Measurements from ENCODE around the gene SAMD9L.
"Not testable (repeated sequence)": the region's sequence is repeated elsewhere in the genome, so short reads cannot be mapped to it uniquely, and the experiment has no call there.

SAMD9L gene

DNA sequence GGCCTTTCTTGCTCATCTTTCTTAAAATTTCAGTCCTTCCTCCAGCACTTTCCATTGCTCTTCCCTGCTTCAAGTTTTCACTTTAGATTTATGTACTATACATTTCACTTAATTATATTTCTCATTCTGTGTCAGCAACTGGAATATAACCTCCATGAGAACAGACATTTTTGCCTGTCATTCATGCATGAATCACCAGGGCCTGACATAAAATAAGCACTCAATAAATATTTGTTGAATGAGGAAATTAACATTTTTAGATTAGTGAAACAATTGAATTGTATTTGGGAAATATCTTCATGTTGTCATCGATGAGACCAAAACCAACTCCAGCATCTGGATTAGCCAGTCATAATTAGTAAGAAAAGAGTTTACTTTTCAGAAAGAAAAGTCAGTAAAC lies 6.1 kb downstream of the SAMD9L start:
- H3K4me3 ChIP-seq (ENCODE audit: low read length): no peak overlapping the region
- H3K27me3 ChIP-seq (ENCODE audit: control insufficient read depth, insufficient read depth, low read length): no peaks in the 10 kb centered on the region
- H3K27ac ChIP-seq (ENCODE audit: low read length): no peak overlapping the region
- no peaks in the 10 kb centered on the region for H3K9me3 ChIP-seq (ENCODE audit: control insufficient read depth, low read depth, low read length)
- no peaks in the 10 kb centered on the region for H3K36me3 ChIP-seq (ENCODE audit: control insufficient read depth, low read depth, low read length)
- no peak overlapping the region for H3K9ac ChIP-seq (ENCODE audit: low read length)
- no peaks in the 10 kb centered on the region for H3K4me1 ChIP-seq (ENCODE audit: control insufficient read depth, low read depth, low read length)

GRCh38 chr7:93140582-93141191 lies 7.5 kb downstream of the SAMD9L start:
- Histone ChIP-seq H3K27ac (ENCODE audit: low read length) (no peak overlapping the region), H3K9ac (ENCODE audit: low read length) (no peak overlapping the region), H3K36me3 (ENCODE audit: control insufficient read depth, low read depth, low read length) (no peaks in the 10 kb centered on the region), H3K9me3 (ENCODE audit: control insufficient read depth, low read depth, low read length) (no peaks in the 10 kb centered on the region), H3K27me3 (ENCODE audit: control insufficient read depth, insufficient read depth, low read length) (no peaks in the 10 kb centered on the region), H3K4me3 (ENCODE audit: low read length) (no peak overlapping the region), H3K4me1 (ENCODE audit: control insufficient read depth, low read depth, low read length) (no peaks in the 10 kb centered on the region)

- H3K9ac ChIP-seq (ENCODE audit: low read length): no peak overlapping the region
- H3K27ac ChIP-seq (ENCODE audit: low read length): no peak overlapping the region
- H3K4me3 ChIP-seq (ENCODE audit: low read length): no peak overlapping the region
- no peaks in the 10 kb centered on the region for H3K9me3 ChIP-seq (ENCODE audit: control insufficient read depth, low read depth, low read length)
- H3K27me3 ChIP-seq (ENCODE audit: control insufficient read depth, insufficient read depth, low read length): no peaks in the 10 kb centered on the region
- no peaks in the 10 kb centered on the region for H3K4me1 ChIP-seq (ENCODE audit: control insufficient read depth, low read depth, low read length)
- H3K36me3 ChIP-seq (ENCODE audit: control insufficient read depth, low read depth, low read length): no peaks in the 10 kb centered on the region
These were observed 9.6 kb downstream of the SAMD9L start for GRCh38 chr7:93138576-93138975.

GRCh38 chr7:93133005-93133404 lies 15.2 kb downstream of the SAMD9L start:
- no peaks in the 10 kb centered on the region for H3K27me3 ChIP-seq (ENCODE audit: control insufficient read depth, insufficient read depth, low read length)
- no peak overlapping the region for H3K27ac ChIP-seq (ENCODE audit: low read length)
- no peak overlapping the region for H3K9ac ChIP-seq (ENCODE audit: low read length)
- no peaks in the 10 kb centered on the region for H3K36me3 ChIP-seq (ENCODE audit: control insufficient read depth, low read depth, low read length)
- H3K4me1 ChIP-seq (ENCODE audit: control insufficient read depth, low read depth, low read length): no peaks in the 10 kb centered on the region
- no peak overlapping the region for H3K4me3 ChIP-seq (ENCODE audit: low read length)
- H3K9me3 ChIP-seq (ENCODE audit: control insufficient read depth, low read depth, low read length): no peaks in the 10 kb centered on the region

DNA sequence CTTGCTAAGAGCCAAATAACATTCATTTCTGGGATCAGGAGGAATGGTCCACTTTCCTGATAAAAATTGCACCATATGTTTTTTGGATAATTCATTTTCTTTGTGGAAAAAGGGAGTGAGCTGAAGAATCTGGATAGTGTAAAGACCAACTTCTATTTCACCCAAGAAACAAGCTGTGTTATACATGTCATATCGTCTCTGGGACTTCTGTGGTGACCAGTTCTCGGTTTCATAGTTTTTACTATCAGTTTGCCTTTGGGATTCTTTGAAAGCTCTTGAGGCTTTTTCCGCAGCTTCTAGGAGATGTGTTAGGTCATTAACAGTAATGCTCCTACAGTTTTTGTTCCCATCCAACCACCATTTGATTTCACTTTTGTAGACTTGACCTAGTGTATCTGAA lies 16.0 kb downstream of the SAMD9L start:
- Histone ChIP-seq H3K27me3 (ENCODE audit: control insufficient read depth, insufficient read depth, low read length) (no peaks in the 10 kb centered on the region), H3K9ac (ENCODE audit: low read length) (no peak overlapping the region), H3K9me3 (ENCODE audit: control insufficient read depth, low read depth, low read length) (no peaks in the 10 kb centered on the region), H3K36me3 (ENCODE audit: control insufficient read depth, low read depth, low read length) (no peaks in the 10 kb centered on the region), H3K4me1 (ENCODE audit: control insufficient read depth, low read depth, low read length) (no peaks in the 10 kb centered on the region), H3K27ac (ENCODE audit: low read length) (no peak overlapping the region), H3K4me3 (ENCODE audit: low read length) (no peak overlapping the region)

- H3K27ac ChIP-seq (ENCODE audit: low read length); H3K27me3 ChIP-seq (ENCODE audit: control insufficient read depth, insufficient read depth, low read length); H3K4me3 ChIP-seq (ENCODE audit: low read length); H3K4me1 ChIP-seq (ENCODE audit: control insufficient read depth, low read depth, low read length); H3K9me3 ChIP-seq (ENCODE audit: control insufficient read depth, low read depth, low read length); H3K9ac ChIP-seq (ENCODE audit: low read length); H3K36me3 ChIP-seq (ENCODE audit: control insufficient read depth, low read depth, low read length): not testable (repeated sequence)
These were observed 21.2 kb downstream of the SAMD9L start for GRCh38 chr7:93126954-93127353.

- not testable (repeated sequence) for H3K4me3 ChIP-seq (ENCODE audit: low read length); H3K4me1 ChIP-seq (ENCODE audit: control insufficient read depth, low read depth, low read length); H3K9ac ChIP-seq (ENCODE audit: low read length); H3K27ac ChIP-seq (ENCODE audit: low read length); H3K27me3 ChIP-seq (ENCODE audit: control insufficient read depth, insufficient read depth, low read length); H3K36me3 ChIP-seq (ENCODE audit: control insufficient read depth, low read depth, low read length); H3K9me3 ChIP-seq (ENCODE audit: control insufficient read depth, low read depth, low read length)
These were observed 24.7 kb downstream of the SAMD9L start for GRCh38 chr7:93123532-93123931.

DNA sequence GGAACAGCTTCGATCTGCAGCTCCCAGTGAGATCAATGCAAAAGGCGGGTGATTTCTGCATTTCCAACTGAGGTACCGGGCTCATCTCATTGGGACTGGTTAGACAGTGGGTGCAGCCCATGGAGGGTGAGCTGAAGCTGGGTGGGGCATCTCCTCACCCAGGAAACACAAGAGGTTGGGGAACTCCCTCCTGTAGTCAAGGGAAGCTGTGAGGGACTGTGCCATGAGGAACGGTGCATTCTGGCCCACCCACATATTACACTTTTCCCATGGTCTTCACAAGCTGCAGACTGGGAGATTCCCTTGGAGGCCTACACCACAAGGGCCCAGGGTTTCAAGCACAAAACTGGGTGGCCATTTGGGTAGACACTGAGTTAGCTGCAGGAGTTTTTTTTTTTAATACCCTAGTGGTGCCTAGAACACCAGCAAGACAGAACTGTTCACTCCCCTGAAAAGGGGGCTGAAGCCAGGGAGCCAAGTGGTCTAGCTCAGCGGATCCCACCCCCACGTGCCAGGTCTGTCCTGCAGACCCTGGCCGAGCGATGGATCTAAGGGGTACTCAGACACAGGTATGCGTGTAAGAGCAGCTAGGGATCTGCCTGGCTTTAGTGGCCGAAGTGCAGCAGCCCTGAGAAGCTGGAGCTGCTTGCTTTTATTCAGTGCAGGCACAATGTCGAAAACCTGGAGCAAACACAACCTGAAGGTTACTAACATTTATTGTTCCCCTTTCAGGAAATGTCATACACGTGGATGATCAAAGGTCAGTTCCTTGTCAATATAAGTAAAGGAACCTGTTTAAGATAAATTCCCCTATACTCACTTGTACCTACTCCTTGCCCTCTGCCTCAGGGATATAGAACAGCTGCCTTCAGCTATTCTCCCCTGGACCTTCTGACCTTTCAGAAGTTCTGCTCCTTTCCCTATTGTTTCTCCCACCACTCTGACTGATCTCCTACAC lies 27.3 kb downstream of the SAMD9L start:
- no peak overlapping the region for H3K9ac ChIP-seq (ENCODE audit: low read length)
- no peaks in the 10 kb centered on the region for H3K27me3 ChIP-seq (ENCODE audit: control insufficient read depth, insufficient read depth, low read length)

GRCh38 chr7:93119191-93119905 lies 28.8 kb downstream of the SAMD9L start:
- Histone ChIP-seq H3K27ac (ENCODE audit: low read length) (no peak overlapping the region), H3K9me3 (ENCODE audit: control insufficient read depth, low read depth, low read length) (no peaks in the 10 kb centered on the region), H3K9ac (ENCODE audit: low read length) (no peak overlapping the region), H3K27me3 (ENCODE audit: control insufficient read depth, insufficient read depth, low read length) (no peaks in the 10 kb centered on the region), H3K4me3 (ENCODE audit: low read length) (no peak overlapping the region), H3K36me3 (ENCODE audit: control insufficient read depth, low read depth, low read length) (no peaks in the 10 kb centered on the region), H3K4me1 (ENCODE audit: control insufficient read depth, low read depth, low read length) (no peaks in the 10 kb centered on the region)

More for the DNA sequence above, 27.3 kb downstream of the SAMD9L start:
- Histone ChIP-seq H3K36me3 (ENCODE audit: control insufficient read depth, low read depth, low read length) (no peaks in the 10 kb centered on the region), H3K4me3 (ENCODE audit: low read length) (no peak overlapping the region), H3K27ac (ENCODE audit: low read length) (no peak overlapping the region), H3K9me3 (ENCODE audit: control insufficient read depth, low read depth, low read length) (no peaks in the 10 kb centered on the region), H3K4me1 (ENCODE audit: control insufficient read depth, low read depth, low read length) (no peaks in the 10 kb centered on the region)

GRCh38 chr7:93117852-93118530 lies 30.2 kb downstream of the SAMD9L start, which contains the start of gene SAMD9:
TSS of gene SAMD9 (minus strand) at chr7:93117979. CDS start at chr7:93106097, 11,882 bp downstream.
- Histone ChIP-seq H3K27ac (ENCODE audit: low read length) (no peak within 1 kb of the TSS), H3K4me1 (ENCODE audit: control insufficient read depth, low read depth, low read length) (no peaks in the 10 kb centered on the region), H3K9me3 (ENCODE audit: control insufficient read depth, low read depth, low read length) (no peaks in the 10 kb centered on the region), H3K36me3 (ENCODE audit: control insufficient read depth, low read depth, low read length) (no peaks in the 10 kb centered on the region), H3K27me3 (ENCODE audit: control insufficient read depth, insufficient read depth, low read length) (no peaks in the 10 kb centered on the region), H3K4me3 (ENCODE audit: low read length) (no peak within 1 kb of the TSS), H3K9ac (ENCODE audit: low read length) (no peak within 1 kb of the TSS)

GRCh38 chr7:93117327-93117726 lies 30.9 kb downstream of the SAMD9L start:
- H3K36me3 ChIP-seq (ENCODE audit: control insufficient read depth, low read depth, low read length): no peaks in the 10 kb centered on the region
- no peak overlapping the region for H3K27ac ChIP-seq (ENCODE audit: low read length)
- no peaks in the 10 kb centered on the region for H3K27me3 ChIP-seq (ENCODE audit: control insufficient read depth, insufficient read depth, low read length)
- H3K9ac ChIP-seq (ENCODE audit: low read length): no peak overlapping the region
- H3K4me3 ChIP-seq (ENCODE audit: low read length): no peak overlapping the region
- no peaks in the 10 kb centered on the region for H3K9me3 ChIP-seq (ENCODE audit: control insufficient read depth, low read depth, low read length)
- no peaks in the 10 kb centered on the region for H3K4me1 ChIP-seq (ENCODE audit: control insufficient read depth, low read depth, low read length)

Data from iPS-18a (cell line).